IMR-90 (cell line): Measurements from ENCODE around the gene EPB41L5. TPM values are rescaled to one million over a fixed set of nuclear protein-coding genes. Genes with fewer than 3 reads are reported as not detected.

Experiments
- ATAC-seq: fragments of 200-7000 bp; cut with Tn5 transposase; 2 replicates; pipeline ENCODE4 v1.9.1; 2020; ENCODE audit warnings: low read depth, mild to moderate bottlenecking, moderate library complexity
- BruUV-seq: library from RNA; stranded (reverse); fragments of 400-500 nt; replicated peaks from 2 replicates; lab custom pipeline; 2021; lab: Mats Ljungman, UMichigan
- CTCF ChIA-PET: fragments of 300-600 bp; formaldehyde crosslinking; extraction: SDS; loops from one replicate; lab custom pipeline; 2021; ENCODE audit warnings: antibody characterized with exemption; lab: Yijun Ruan, JAX
- POLR2A ChIA-PET: fragments of 300-600 bp; sonication (Branson Sonifier 250); formaldehyde crosslinking; loops from one replicate; lab custom pipeline; 2022; ENCODE audit warnings: antibody characterized with exemption; ENCODE audit not compliant: unreplicated experiment; lab: Charles Lee
- DNase-seq: peaks from one replicate; pipeline ENCODE4 v3.0.0; 2013
- H2AFZ ChIP-seq: replicated peaks from 2 replicates; pipeline ENCODE3; 2013; ENCODE audit warnings: low read length, mild to moderate bottlenecking; ENCODE audit not compliant: poor library complexity
- H2AK5ac ChIP-seq: 2 replicates; pipeline ENCODE4 v1.6.1; 2013; ENCODE audit warnings: low read depth, low read length, inconsistent platforms
- H2AK9ac ChIP-seq: replicated peaks from 2 replicates; pipeline ENCODE3; 2013; ENCODE audit warnings: mild to moderate bottlenecking, low read depth, low read length, moderate library complexity; ENCODE audit not compliant: poor library complexity
- H2BK120ac ChIP-seq: 2 replicates; pipeline ENCODE4 v1.6.1; 2013; ENCODE audit warnings: low read depth, low read length, inconsistent platforms
- H2BK15ac ChIP-seq: 3 replicates; pipeline ENCODE4 v1.6.1; 2013; ENCODE audit warnings: low read depth, low read length, inconsistent platforms
- H2BK20ac ChIP-seq: 2 replicates; pipeline ENCODE4 v1.6.1; 2013; ENCODE audit warnings: low read depth, mild to moderate bottlenecking, inconsistent platforms, low read length, moderate library complexity
- H2BK5ac ChIP-seq: 2 replicates; pipeline ENCODE4 v1.6.1; 2013; ENCODE audit warnings: mild to moderate bottlenecking, low read depth, low read length, inconsistent platforms; ENCODE audit not compliant: poor library complexity, severe bottlenecking
- H3K14ac ChIP-seq: replicated peaks from 2 replicates; pipeline ENCODE4 v1.6.1; 2013; ENCODE audit warnings: low read depth, low read length, inconsistent platforms
- H3K18ac ChIP-seq: 2 replicates; pipeline ENCODE4 v1.6.1; 2013; ENCODE audit warnings: low read depth, low read length, control low read depth
- H3K23ac ChIP-seq: 2 replicates; pipeline ENCODE4 v1.6.1; 2013; ENCODE audit warnings: low read depth, low read length, inconsistent platforms
- H3K27ac ChIP-seq: 2 replicates; pipeline ENCODE4 v1.5.1; 2013; ENCODE audit warnings: mild to moderate bottlenecking, control low read depth, low read length; ENCODE audit not compliant: insufficient read depth
- H3K27me3 ChIP-seq: 2 replicates; pipeline ENCODE4 v1.6.1; 2013; ENCODE audit warnings: low read length; ENCODE audit not compliant: control insufficient read depth, insufficient read depth
- H3K36me3 ChIP-seq: 2 replicates; pipeline ENCODE4 v1.6.1; 2013; ENCODE audit warnings: low read length, mixed read lengths; ENCODE audit not compliant: control insufficient read depth, insufficient read depth
- H3K4ac ChIP-seq: 2 replicates; pipeline ENCODE4 v1.6.1; 2013; ENCODE audit warnings: low read depth, low read length, inconsistent platforms
- H3K4me1 ChIP-seq: 2 replicates; pipeline ENCODE4 v1.6.1; 2013; ENCODE audit warnings: low read length, mixed read lengths; ENCODE audit not compliant: control insufficient read depth, insufficient read depth
- H3K4me2 ChIP-seq: 2 replicates; pipeline ENCODE4 v1.6.1; 2013; ENCODE audit warnings: low read depth, mild to moderate bottlenecking, control low read depth, low read length, moderate library complexity
- H3K4me3 ChIP-seq: 2 replicates; pipeline ENCODE4 v1.5.1; 2013; ENCODE audit warnings: low read depth, mild to moderate bottlenecking, control low read depth, low read length, moderate library complexity; ENCODE audit not compliant: insufficient read depth
- H3K56ac ChIP-seq: 2 replicates; pipeline ENCODE4 v1.6.1; 2013; ENCODE audit warnings: low read length, inconsistent platforms; ENCODE audit not compliant: insufficient read depth; ENCODE audit errors: extremely low read depth
- H3K79me1 ChIP-seq, 2 experiments: 2 replicates each; pipeline ENCODE4 v1.6.1; 2013; ENCODE audit warnings: low read length in 2 of 2, inconsistent platforms in 1 of 2, low read depth in 1 of 2
- H3K9ac ChIP-seq: 2 replicates; pipeline ENCODE4 v1.6.1; 2013; ENCODE audit warnings: low read depth, low read length, control low read depth
- H3K9me1 ChIP-seq: 2 replicates; pipeline ENCODE4 v1.6.1; 2013; ENCODE audit warnings: low read length, inconsistent platforms; ENCODE audit not compliant: insufficient read depth
- H3K9me3 ChIP-seq: 2 replicates; pipeline ENCODE4 v1.6.1; 2013; ENCODE audit warnings: low read length; ENCODE audit not compliant: control insufficient read depth, insufficient read depth
- H4K20me1 ChIP-seq: 2 replicates; pipeline ENCODE4 v1.6.1; 2013; ENCODE audit warnings: low read length, inconsistent platforms; ENCODE audit not compliant: insufficient read depth
- H4K5ac ChIP-seq: 2 replicates; pipeline ENCODE4 v1.6.1; 2013; ENCODE audit warnings: mild to moderate bottlenecking, low read depth, low read length, control low read depth
- H4K8ac ChIP-seq, 2 experiments: 2 replicates each; pipeline ENCODE4 v1.6.1; 2013; ENCODE audit warnings: low read depth in 2 of 2, low read length in 2 of 2, control low read depth in 1 of 2, inconsistent platforms in 1 of 2
- H4K91ac ChIP-seq: 2 replicates; pipeline ENCODE4 v1.6.1; 2013; ENCODE audit warnings: low read depth, low read length, inconsistent platforms; ENCODE audit not compliant: insufficient read depth
- NFE2L2 ChIP-seq: fragments of 150-350 bp; IDR thresholded peaks from 2 replicates; pipeline ENCODE4 v1.6.1; 2016; ENCODE audit warnings: low read depth, mild to moderate bottlenecking, low read length
- WGBS, 2 experiments: methylation state at CpG; one replicate each; pipeline versions ENCODE4 v1.1.5 to v1.1.7; 2013; ENCODE audit warnings: missing lambda C conversion rate in 2 of 2; ENCODE audit not compliant: insufficient read length in 1 of 2; ENCODE audit errors: extremely low coverage in 2 of 2; 5-methylcytosine and 5-hydroxymethylcytosine counted together
- dilution Hi-C: fragments of 300-500 bp; cut with HindIII; formaldehyde crosslinking; loops from one replicate; pipeline ENCODE4 v1.14.3; 2018; ENCODE audit warnings: low sequenced_read_pairs; ENCODE audit not compliant: unreplicated experiment
- in situ Hi-C: fragments of 300-500 bp; cut with MboI; formaldehyde crosslinking; loops from 3 replicates; pipeline ENCODE4 v1.14.3; 2019; ENCODE audit warnings: low sequenced_read_pairs, inconsistent platforms, mixed read lengths
- intact Hi-C: fragments of 100-400 bp; cut with micrococcal nuclease; formaldehyde crosslinking; loops from 2 replicates; pipeline ENCODE4 v1.10.0; 2022
- polyA plus RNA-seq, 3 experiments: library from polyadenylated mRNA; depleted of rRNA; stranded (reverse); fragments of >200 nt; gene quantifications; 2 replicates each; pipeline ENCODE4 v1.2.3, GENCODE V29; 2012; ENCODE audit warnings: low replicate concordance in 1 of 3
- total RNA-seq: library from RNA; depleted of rRNA; stranded (reverse); fragments of >200 nt; gene quantifications from 2 replicates; pipeline ENCODE4 v1.2.3, GENCODE V29; 2012

The EPB41L5 gene
- total and polyA plus RNA-seq, 2 of the 4 experiments (the other 2 are of a cell fraction): 5.1 to 10.6 TPM

- Histone ChIP-seq H3K27me3 (no peaks in the 10 kb centered on the region), H4K5ac (no peak overlapping the region), H2AK9ac (no peak overlapping the region), H2AFZ (no peak overlapping the region), H3K9me3 (no peaks in the 10 kb centered on the region), H2BK120ac (no peak overlapping the region), H3K27ac (no peak overlapping the region), H2AK5ac (no peak overlapping the region), H3K14ac (no peak overlapping the region), H4K8ac (no peak overlapping the region), H3K4me3 (no peak overlapping the region), H3K4ac (no peak overlapping the region), H2BK20ac (no peak overlapping the region), H4K20me1 (no peaks in the 10 kb centered on the region), H3K23ac (no peak overlapping the region), H3K36me3 (no peaks in the 10 kb centered on the region), H2BK15ac (no peak overlapping the region), H3K4me1 (no peaks in the 10 kb centered on the region), H3K9me1 (no peaks in the 10 kb centered on the region), H2BK5ac (no peak overlapping the region), H3K9ac (no peak overlapping the region), H3K79me1 (no peaks in the 10 kb centered on the region), H4K91ac (no peak overlapping the region), H3K56ac (no peak overlapping the region), H3K4me2 (no peak overlapping the region), H3K18ac (no peak overlapping the region)
- ATAC-seq: no peak
- intact Hi-C loops: no loop called here
- 100% methylated on average over 1 of the region's 2 CpGs; no CpG with 5 or more reads in 1 of the 2 experiments for WGBS, 2 experiments
- ChIA-PET CTCF (no interaction called here), POLR2A (no interaction called here)
- in situ Hi-C loops: no loop called here
- no peak for TF ChIP-seq NFE2L2
- dilution Hi-C loops: no loop called here
- no TSS peak for BruUV-seq
- DNase-seq: no peak
Observed at GRCh38 chr2:120141300-120142069, 128.6 kb downstream of the EPB41L5 start.
